ENCODE measurements around the gene GRAMD1A.
"Not testable (repeated sequence)": the region's sequence is repeated elsewhere in the genome, so short reads cannot be mapped to it uniquely, and the experiment has no call there.

Gene GRAMD1A

GRCh38 chr19:35004517-35005255 lies 4.6 kb downstream of the GRAMD1A start:
- DNase-seq, result no peak

- DNase-seq, result no peak
These were observed 5.3 kb downstream of the GRAMD1A start for GRCh38 chr19:35005256-35005977.

DNA sequence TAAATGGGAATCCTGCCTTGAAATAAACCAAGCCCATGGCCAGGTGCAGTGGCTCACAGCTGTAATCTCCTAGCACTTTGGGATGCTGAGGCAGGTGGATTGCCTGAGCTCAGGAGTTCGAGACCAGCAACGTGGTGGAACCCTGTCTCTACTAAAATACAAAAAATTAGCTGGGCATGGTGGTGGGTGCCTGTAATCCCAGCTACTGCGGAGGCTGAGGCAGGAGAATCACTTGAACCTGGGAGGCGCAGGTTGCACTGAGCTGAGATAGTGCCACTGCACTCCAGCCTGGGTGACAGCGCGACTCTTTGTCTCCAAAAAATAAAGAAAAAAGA lies 5.9 kb downstream of the GRAMD1A start:
- DNase-seq, result not testable (repeated sequence)

DNA sequence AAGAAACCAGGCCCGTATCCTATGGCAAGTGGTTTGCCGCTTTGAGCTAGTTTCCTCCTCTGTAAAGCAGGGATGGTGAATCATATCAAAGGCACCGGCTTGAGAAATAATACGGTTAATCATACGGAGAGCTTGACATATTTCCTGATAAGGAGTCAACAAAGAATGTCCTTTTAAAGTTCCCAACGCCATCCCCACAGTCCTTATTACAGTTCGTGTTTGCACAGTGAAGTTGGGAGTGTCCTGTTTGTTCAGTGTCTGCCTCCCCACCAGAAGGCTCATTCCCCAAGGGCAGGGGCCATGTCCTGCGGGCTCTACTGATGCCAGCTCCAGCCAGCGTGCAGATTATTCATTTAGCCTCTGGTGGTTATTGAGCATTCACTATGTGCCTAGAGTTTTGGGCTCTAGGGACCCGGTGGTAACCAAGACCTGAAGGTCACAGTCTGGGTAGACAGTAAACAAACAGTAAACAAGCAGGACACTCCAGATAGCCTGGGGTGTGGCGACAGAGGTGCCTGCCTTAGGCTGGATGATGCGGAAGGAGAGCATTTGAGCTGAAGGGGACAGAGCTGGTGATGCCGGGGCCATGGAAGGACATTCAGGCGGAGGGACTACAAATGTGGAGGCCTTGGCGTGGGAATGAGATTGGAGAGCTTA lies 6.3 kb downstream of the GRAMD1A start:
- DNase-seq, result peak; percentile 87

GRCh38 chr19:35006999-35007365 lies 6.9 kb downstream of the GRAMD1A start:
- DNase-seq, result no peak

GRCh38 chr19:35007427-35007826 lies 7.3 kb downstream of the GRAMD1A start:
- not testable (repeated sequence) for DNase-seq

DNA sequence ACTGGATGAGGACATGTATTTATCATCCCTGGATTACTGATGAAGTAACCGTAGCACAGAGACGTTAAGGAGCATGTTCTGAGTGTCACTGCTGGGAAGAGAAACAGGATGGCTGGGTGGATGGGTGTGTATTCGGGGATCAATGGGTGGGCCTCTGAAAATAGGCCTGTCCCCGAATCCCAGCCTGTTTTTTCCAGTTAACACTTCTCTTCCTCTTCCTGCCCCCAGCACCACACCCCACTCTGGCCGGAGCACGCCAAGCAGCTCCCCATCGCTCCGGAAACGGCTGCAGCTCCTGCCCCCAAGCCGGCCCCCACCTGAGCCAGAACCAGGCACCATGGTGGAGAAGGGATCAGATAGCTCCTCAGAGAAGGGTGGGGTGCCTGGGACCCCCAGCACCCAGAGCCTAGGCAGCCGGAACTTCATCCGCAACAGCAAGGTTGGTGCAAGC lies 8.8 kb downstream of the GRAMD1A start:
- DNase-seq, result no peak

DNA sequence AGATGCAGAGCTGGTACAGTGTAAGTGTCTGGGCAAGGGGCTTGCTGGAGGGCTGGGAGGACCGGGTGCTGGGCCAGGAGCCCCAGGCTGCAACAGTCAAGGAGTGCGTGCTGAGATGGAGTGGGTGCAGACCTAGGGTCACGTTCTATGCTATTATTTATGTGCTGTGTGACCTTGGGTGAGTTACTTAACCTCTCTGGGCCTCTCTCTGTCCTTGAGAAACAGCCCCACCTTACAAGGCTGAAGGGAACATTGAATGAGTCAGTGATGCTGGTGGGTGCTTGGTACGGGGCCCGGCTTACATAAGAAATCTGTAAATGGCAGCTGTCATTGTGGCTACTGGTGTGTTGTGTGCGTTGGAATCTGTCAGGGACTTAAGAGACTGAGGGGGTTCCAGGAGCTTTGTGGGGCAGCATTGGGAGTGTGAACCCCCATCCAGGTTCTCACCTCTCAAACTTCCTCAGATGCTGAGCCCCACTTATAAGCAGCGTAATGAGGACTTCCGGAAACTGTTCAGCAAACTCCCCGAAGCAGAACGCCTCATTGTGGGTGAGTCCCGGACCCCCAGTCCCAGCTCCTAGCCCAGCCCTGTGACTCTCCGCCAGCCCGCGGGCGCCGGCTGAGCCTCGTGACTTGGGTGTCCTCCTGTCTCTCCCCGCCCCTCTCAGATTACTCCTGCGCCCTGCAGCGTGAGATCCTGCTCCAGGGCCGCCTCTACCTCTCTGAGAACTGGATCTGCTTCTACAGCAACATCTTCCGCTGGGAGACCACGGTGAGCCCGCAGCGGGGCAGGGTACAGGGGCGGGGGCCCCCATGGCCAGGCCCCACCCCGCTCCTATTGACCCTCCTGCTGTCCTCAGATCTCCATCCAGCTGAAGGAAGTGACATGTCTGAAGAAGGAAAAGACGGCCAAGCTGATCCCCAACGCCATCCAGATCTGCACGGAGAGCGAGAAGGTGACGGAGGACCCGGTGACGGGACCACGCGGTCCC lies 9.6 kb downstream of the GRAMD1A start:
- DNase-seq, result no peak

GRCh38 chr19:35011091-35011689 lies 11.1 kb downstream of the GRAMD1A start:
- no peak for DNase-seq

DNA sequence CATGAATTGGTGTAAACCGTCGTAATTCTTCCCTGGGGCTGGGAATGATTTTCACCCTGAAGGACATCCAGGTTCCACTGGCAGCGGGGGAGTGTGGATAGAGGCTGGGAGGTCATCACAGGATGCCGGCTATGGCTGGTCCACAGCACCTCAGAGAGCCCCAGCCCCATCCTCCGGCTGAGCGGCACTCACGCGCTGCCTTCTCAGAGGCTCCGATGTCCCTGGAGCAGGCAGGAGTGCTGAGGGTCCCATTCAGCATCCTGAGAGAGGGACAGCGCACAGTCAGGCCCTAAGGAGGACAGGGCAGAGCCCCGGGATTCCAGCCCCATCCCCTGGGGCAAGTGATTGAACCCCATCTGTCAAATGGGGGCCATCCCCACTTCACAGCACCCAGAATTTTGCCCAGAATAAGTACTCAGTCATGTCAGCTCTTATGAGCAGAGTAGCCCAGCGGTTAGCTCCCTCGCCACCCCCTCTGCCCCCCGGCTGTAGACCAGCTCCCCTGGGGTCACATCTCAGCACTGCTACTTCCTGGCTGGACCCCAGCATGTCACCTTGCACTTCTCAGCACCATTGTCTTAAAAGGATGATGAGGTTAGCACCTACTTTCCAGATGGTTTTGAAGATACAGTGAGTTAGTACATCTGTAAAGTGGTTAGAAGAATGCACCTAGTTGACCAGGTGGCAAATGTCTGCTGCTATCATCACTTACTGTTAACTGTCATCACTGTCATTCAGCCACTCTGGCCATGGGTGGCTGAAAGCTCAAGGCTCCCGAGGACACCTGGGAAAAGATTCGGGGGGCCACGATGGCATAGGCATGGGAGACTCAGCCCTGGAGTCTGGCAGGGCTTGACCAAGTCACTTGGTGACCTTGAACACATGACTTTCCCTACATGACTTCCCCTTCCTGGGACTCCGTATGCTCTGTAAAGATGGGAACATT lies 11.9 kb downstream of the GRAMD1A start:
- no peak for DNase-seq

DNA sequence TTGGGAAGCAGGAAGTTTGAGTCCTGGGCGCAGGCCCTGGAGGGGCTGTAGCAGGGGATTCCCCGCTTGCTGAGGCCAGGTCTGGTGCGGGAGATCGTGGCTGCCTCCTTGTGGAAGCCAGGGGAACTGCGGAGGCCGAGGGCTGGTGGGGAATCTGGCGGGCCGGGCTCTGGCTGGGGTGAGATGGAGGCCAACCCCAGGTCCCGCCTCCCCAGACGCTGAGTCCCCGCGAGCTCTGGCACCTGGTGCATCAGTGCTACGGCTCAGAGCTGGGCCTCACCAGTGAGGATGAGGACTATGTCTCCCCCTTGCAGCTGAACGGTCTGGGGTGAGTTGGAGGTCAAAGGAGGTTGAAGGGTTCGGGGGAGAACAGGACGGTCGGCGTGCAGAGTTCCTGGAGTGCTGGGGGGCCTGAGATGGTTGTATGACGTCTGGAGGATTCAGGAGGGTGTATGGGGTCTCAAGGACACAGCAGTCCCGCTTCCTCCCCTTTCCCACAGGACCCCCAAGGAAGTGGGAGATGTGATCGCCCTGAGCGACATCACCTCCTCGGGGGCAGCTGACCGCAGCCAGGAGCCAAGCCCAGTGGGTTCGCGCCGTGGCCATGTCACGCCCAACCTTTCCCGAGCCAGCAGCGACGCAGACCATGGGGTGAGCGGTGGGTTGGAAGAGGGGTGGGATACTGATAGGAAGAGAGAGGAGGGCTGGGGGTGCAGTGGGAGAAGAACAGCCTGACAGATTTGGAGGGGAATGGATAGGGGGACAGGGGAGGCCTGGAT lies 13.1 kb downstream of the GRAMD1A start:
- peak; percentile 44 for DNase-seq

DNA sequence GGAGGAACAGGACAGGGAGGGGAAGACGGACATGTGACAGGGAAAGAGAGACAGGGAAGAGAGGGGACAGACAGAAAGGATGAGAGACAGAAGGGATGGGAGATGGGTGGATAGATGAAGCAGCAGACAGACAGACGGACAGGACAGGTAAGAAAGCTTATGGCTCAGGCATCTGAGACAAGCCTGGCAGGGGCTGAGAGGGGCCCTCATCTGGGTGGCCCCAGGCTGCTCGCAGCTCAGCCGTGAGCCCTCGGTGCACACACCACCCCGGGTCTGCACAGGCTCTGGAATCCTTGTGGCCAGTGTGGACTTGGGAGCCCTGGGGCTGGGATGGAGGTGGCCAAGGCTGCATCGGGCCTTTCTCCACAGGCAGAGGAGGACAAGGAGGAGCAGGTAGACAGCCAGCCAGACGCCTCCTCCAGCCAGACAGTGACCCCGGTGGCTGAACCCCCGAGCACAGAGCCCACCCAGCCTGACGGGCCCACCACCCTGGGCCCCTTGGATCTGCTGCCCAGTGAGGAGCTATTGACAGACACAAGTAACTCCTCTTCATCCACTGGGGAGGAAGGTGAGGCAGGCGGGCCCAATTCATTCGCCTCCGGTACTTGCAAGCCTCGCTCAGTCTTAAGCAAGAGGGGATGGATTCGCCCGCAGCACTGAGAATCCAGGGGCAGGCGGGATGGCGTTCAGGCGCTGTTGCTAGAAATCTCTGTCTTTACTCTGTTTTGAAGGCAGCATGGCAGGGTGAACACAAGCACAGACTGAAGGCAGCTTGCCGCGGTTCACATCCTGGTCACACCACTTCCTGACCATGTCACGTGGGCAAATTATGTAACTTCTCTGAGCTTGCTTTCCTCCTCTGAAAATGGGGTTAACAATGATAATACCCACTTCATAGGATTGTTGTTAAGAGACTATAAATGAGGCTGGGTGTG lies 14.0 kb downstream of the GRAMD1A start:
- DNase-seq, result no peak

DNA sequence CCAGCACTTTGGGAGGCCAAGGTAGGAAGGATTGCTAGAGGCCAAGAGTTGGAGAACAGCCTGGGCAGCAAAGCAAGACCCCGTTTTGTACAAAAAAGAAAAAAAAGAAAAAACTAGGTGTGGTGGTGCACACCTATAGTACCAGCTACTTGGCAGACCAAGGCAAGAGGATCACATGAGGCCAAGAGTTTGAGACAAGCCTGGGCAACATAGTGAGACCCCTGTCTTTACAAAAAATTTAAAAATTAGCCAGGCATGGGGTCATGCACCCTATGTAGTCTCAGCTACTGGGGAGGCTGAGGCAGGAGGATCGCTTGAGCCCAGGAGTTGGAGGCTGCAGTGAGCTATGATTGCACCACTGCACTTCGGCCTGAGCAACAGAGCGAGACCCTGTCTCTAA lies 14.7 kb downstream of the GRAMD1A start:
- DNase-seq, result not testable (repeated sequence)

- DNase-seq, result no peak
These were observed 15.3 kb downstream of the GRAMD1A start for GRCh38 chr19:35015270-35015953.

GRCh38 chr19:35015954-35016351 lies 15.8 kb downstream of the GRAMD1A start:
- no peak for DNase-seq

DNA sequence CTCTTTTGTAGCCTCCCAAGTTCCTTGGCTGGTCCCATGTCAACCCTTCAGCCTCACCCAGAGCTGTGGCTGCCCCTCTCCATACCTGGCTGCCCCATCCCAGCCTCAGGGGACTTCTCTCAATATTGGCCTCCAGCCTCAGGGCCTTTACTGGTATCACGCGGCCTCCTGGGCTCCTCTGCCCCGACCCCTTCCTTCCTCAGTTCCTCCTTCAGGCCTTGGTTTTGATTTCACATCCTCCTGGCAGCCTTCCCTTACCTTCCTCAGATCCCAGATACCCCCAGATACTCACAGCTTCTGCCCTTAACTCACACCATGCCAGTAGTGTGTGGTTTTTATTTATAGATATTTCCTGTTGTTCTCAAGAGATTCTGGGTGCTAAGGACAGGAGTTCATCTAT lies 17.4 kb downstream of the GRAMD1A start:
- DNase-seq, result no peak

DNA sequence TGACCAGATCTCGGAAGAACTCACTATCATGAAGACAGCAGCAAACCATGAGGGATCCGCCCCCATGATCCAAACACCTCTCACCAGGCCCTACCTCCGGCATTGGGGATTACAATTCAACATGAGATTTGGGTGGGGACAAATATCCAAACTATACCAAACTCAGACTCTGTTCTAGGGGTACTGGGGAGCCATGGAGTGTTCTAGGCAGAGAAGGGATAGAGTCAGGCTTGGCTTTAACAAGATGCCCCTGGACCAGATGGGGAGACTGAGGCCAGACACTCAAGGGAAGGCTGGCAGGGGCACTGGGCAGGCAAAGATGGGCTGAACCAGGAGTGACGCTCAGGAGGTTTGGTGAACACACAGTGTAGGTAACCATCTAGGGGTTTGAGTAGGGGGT lies 18.3 kb downstream of the GRAMD1A start:
- no peak for DNase-seq

GRCh38 chr19:35019144-35019543 lies 19.0 kb downstream of the GRAMD1A start:
- no peak for DNase-seq

- no peak for DNase-seq
These were observed 20.9 kb downstream of the GRAMD1A start for GRCh38 chr19:35021016-35021415.

All from EL (cell line).